CD4-positive, alpha-beta memory T cell (primary cell): ENCODE measurements around the gene ACTN1. TPM values are rescaled to one million over a fixed set of nuclear protein-coding genes. Genes with fewer than 3 reads are reported as not detected.

Source experiments
- CTCF ChIA-PET: fragments of 350-600 bp; sonication (Branson Sonifier 250); formaldehyde crosslinking; loops from one replicate; lab custom pipeline; 2021; ENCODE audit warnings: inconsistent platforms; ENCODE audit not compliant: partially characterized antibody; lab: Charles Lee
- POLR2A ChIA-PET: fragments of 350-600 bp; sonication (Branson Sonifier 250); formaldehyde crosslinking; loops from one replicate; lab custom pipeline; 2021; ENCODE audit not compliant: partially characterized antibody; lab: Charles Lee
- DNase-seq, 5 donors: peaks; one replicate each; pipeline versions ENCODE4 v3.0.0 to v3.0.0-alpha.2; 2020 to 2022; ENCODE audit warnings: mixed read lengths in 1 of 5
- H3K27ac ChIP-seq: one replicate; pipeline ENCODE4 v1.7.0; 2013; ENCODE audit warnings: low read depth, low read length
- H3K27me3 ChIP-seq: 2 replicates; pipeline ENCODE4 v1.7.0; 2013; ENCODE audit warnings: mild to moderate bottlenecking, low read length, moderate library complexity; ENCODE audit not compliant: insufficient read depth
- H3K36me3 ChIP-seq: 2 replicates; pipeline ENCODE4 v1.7.0; 2013; ENCODE audit warnings: mild to moderate bottlenecking, low read length, moderate library complexity; ENCODE audit not compliant: insufficient read depth
- H3K4me1 ChIP-seq: 2 replicates; pipeline ENCODE4 v1.7.0; 2013; ENCODE audit warnings: mild to moderate bottlenecking, low read length, moderate library complexity; ENCODE audit not compliant: insufficient read depth
- H3K4me3 ChIP-seq, 2 donors: one replicate each; pipeline ENCODE4 v1.7.0; 2013; ENCODE audit warnings: low read length in 2 of 2, mild to moderate bottlenecking in 1 of 2
- H3K9me3 ChIP-seq, 2 donors: one replicate each; pipeline ENCODE4 v1.7.0; 2013; ENCODE audit warnings: low read length in 2 of 2, control low read depth in 1 of 2; ENCODE audit not compliant: control insufficient read depth in 1 of 2
- H3K27ac Mint-ChIP-seq, 7 donors: one replicate each; pipeline ENCODE4 v1.8.0; 2020 to 2021; ENCODE audit warnings: mixed read lengths in 7 of 7, mild to moderate bottlenecking in 6 of 7, inconsistent platforms in 3 of 7, moderate library complexity in 3 of 7
- H3K27me3 Mint-ChIP-seq, 2 donors: one replicate each; pipeline ENCODE4 v1.8.0; 2020 to 2021; ENCODE audit warnings: mixed read lengths in 2 of 2
- H3K36me3 Mint-ChIP-seq, 2 donors: one replicate each; pipeline ENCODE4 v1.8.0; 2020 to 2021; ENCODE audit warnings: mixed read lengths in 2 of 2, inconsistent platforms in 1 of 2, mild to moderate bottlenecking in 1 of 2
- H3K4me1 Mint-ChIP-seq, 4 donors: one replicate each; pipeline ENCODE4 v1.8.0; 2020 to 2021; ENCODE audit warnings: mixed read lengths in 4 of 4, mild to moderate bottlenecking in 1 of 4
- H3K4me3 Mint-ChIP-seq, 8 donors: one replicate each; pipeline ENCODE4 v1.8.0; 2020 to 2021; ENCODE audit warnings: mixed read lengths in 8 of 8, mild to moderate bottlenecking in 7 of 8, moderate library complexity in 6 of 8, inconsistent platforms in 3 of 8
- H3K9me3 Mint-ChIP-seq, 8 donors: one replicate each; pipeline ENCODE4 v1.8.0; 2020 to 2021; ENCODE audit warnings: mixed read lengths in 8 of 8, mild to moderate bottlenecking in 5 of 8, inconsistent platforms in 3 of 8, moderate library complexity in 1 of 8
- intact Hi-C: fragments of 100-400 bp; cut with micrococcal nuclease; formaldehyde crosslinking; loops from one replicate; pipeline ENCODE4 v1.15.1; 2023
- polyA plus RNA-seq, 2 donors: library from polyadenylated mRNA; unstranded; fragments of 300-500 nt; fragmentation: Illumina TruSeq; gene quantifications; one replicate each; pipeline ENCODE4 v1.2.3, GENCODE V29; 2021
- total RNA-seq, 2 experiments: library from RNA; stranded (reverse); gene quantifications; one replicate each; pipeline ENCODE4 v1.2.3, GENCODE V29; 2021

Gene ACTN1
- total and polyA plus RNA-seq, 4 experiments from 2014 or later = 33.6 to 75.1 (median 67.0) TPM

- intact Hi-C loops = no loop called here
- Mint-ChIP-seq H3K27ac (peak overlapping the region in 2 of 7 donors; percentile 10 to 68), H3K4me1 (peaks cover 5 to 7% (median 6%) of the 10 kb centered on the region in 4 donors), H3K4me3 (no peak overlapping the region), H3K36me3 (no peaks in the 10 kb centered on the region), H3K9me3 (no peaks in the 10 kb centered on the region), H3K27me3 (no peaks in the 10 kb centered on the region)
- H3K27me3 ChIP-seq = no peaks in the 10 kb centered on the region
- no peaks in the 10 kb centered on the region for H3K4me1 ChIP-seq
- POLR2A ChIA-PET = no interaction called here
- H3K27ac ChIP-seq = no peak overlapping the region
- H3K36me3 ChIP-seq = no peaks in the 10 kb centered on the region
- no peaks in the 10 kb centered on the region for H3K9me3 ChIP-seq
- CTCF ChIA-PET = interaction anchor here (0.8 to 1.4 kb wide), 2 partner anchors 45 to 76 kb away, joined by 3 to 4 read pairs; no protein-coding TSS in a partner anchor
- no peak overlapping the region for H3K4me3 ChIP-seq
- no peak for DNase-seq
These were observed 8.5 kb upstream of the ACTN1 start for GRCh38 chr14:68987653-68988036.

GRCh38 chr14:68986926-68987652 is 8.0 kb upstream of the ACTN1 start:
- Mint-ChIP-seq H3K4me3 (no peak overlapping the region), H3K9me3 (no peaks in the 10 kb centered on the region), H3K36me3 (no peaks in the 10 kb centered on the region), H3K4me1 (peaks cover 5 to 7% (median 6%) of the 10 kb centered on the region in 4 donors), H3K27ac (peak overlapping the region in 3 of 7 donors; percentile 30 to 68 (median 34)), H3K27me3 (no peaks in the 10 kb centered on the region)
- H3K27ac ChIP-seq = no peak overlapping the region
- H3K4me1 ChIP-seq = no peaks in the 10 kb centered on the region
- no peak for DNase-seq
- H3K9me3 ChIP-seq = no peaks in the 10 kb centered on the region
- H3K27me3 ChIP-seq = no peaks in the 10 kb centered on the region
- intact Hi-C loops = no loop called here
- no peaks in the 10 kb centered on the region for H3K36me3 ChIP-seq
- H3K4me3 ChIP-seq = no peak overlapping the region
- ChIA-PET POLR2A (interaction anchor here (1.0 kb wide), 1 partner anchor 9 kb away, joined by 4 read pairs; no protein-coding TSS in a partner anchor), CTCF (interaction anchor here (0.8 to 2.0 kb wide), 5 partner anchors 15 to 76 kb away, joined by 3 to 11 read pairs (median 4); no protein-coding TSS in a partner anchor)

- H3K27me3 ChIP-seq = no peaks in the 10 kb centered on the region
- peak overlapping the region in 2 of 7 donors; percentile 15 to 51 for H3K27ac Mint-ChIP-seq
- no peaks in the 10 kb centered on the region for H3K4me1 ChIP-seq
- H3K9me3 Mint-ChIP-seq = peaks cover 0 to 2% (median 0%) of the 10 kb centered on the region in 8 donors
- POLR2A ChIA-PET = interaction anchor here (0.6 to 1.0 kb wide), 2 partner anchors 8 to 48 kb away, joined by 3 to 4 read pairs; no protein-coding TSS in a partner anchor
- no peaks in the 10 kb centered on the region for H3K36me3 Mint-ChIP-seq
- intact Hi-C loops = no loop called here
- H3K4me3 ChIP-seq = no peak overlapping the region
- no peaks in the 10 kb centered on the region for H3K36me3 ChIP-seq
- no peak for DNase-seq
- CTCF ChIA-PET = interaction anchor here (1.0 to 2.0 kb wide), 4 partner anchors 16 to 79 kb away, joined by 3 to 11 read pairs (median 4); no protein-coding TSS in a partner anchor
- H3K27ac ChIP-seq = no peak overlapping the region
- H3K9me3 ChIP-seq = no peaks in the 10 kb centered on the region
- H3K4me3 Mint-ChIP-seq = no peak overlapping the region
- H3K4me1 Mint-ChIP-seq = peaks cover 5 to 8% (median 6%) of the 10 kb centered on the region in 4 donors
- H3K27me3 Mint-ChIP-seq = no peaks in the 10 kb centered on the region
These were observed 7.1 kb upstream of the ACTN1 start for GRCh38 chr14:68986225-68986624.

DNA sequence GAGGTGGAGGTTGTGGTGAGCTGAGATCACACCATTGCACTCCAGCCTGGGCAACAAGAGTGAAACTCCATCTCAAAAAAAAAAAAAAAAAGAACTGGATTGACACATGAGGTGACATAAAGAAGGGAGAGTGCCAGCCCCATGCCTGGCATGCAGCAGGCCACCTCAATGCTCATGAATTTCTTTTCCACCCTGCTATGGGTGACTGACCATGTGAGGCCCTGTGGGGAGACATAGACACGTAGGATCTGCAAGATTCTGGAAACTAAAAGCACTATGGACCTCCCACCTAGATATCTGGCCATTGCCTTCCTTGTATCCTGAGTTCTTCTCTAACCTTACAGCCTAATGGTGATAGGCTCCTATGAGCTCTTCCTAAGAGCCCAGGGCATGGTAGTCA is 5.6 kb upstream of the ACTN1 start:
- no peaks in the 10 kb centered on the region for H3K4me1 ChIP-seq
- Mint-ChIP-seq H3K9me3 (peaks cover 0 to 2% (median 0%) of the 10 kb centered on the region in 8 donors), H3K27me3 (no peaks in the 10 kb centered on the region), H3K4me3 (no peak overlapping the region), H3K27ac (peak overlapping the region in 1 of 7 donors; percentile 14), H3K4me1 (peaks cover 9 to 16% (median 11%) of the 10 kb centered on the region in 4 donors), H3K36me3 (peaks cover 0 to 2% of the 10 kb centered on the region in 2 donors)
- no peaks in the 10 kb centered on the region for H3K36me3 ChIP-seq
- no peak for DNase-seq
- POLR2A ChIA-PET = no interaction called here
- intact Hi-C loops = no loop called here
- no peaks in the 10 kb centered on the region for H3K9me3 ChIP-seq
- CTCF ChIA-PET = interaction anchor here (2.0 kb wide), 1 partner anchor 73 kb away, joined by 11 read pairs; no protein-coding TSS in a partner anchor
- no peaks in the 10 kb centered on the region for H3K27me3 ChIP-seq
- H3K4me3 ChIP-seq = no peak overlapping the region
- H3K27ac ChIP-seq = no peak overlapping the region

GRCh38 chr14:68983191-68983590 is 4.1 kb upstream of the ACTN1 start:
- DNase-seq = no peak
- Histone ChIP-seq H3K9me3 (no peaks in the 10 kb centered on the region), H3K27me3 (no peaks in the 10 kb centered on the region), H3K36me3 (no peaks in the 10 kb centered on the region), H3K4me3 (no peak overlapping the region), H3K4me1 (no peaks in the 10 kb centered on the region), H3K27ac (no peak overlapping the region)
- Mint-ChIP-seq H3K4me3 (no peak overlapping the region), H3K27me3 (no peaks in the 10 kb centered on the region), H3K27ac (no peak overlapping the region), H3K9me3 (peaks cover 0 to 2% (median 0%) of the 10 kb centered on the region in 8 donors), H3K4me1 (peaks cover 9 to 16% (median 10%) of the 10 kb centered on the region in 4 donors), H3K36me3 (peaks cover 0 to 2% of the 10 kb centered on the region in 2 donors)
- intact Hi-C loops = no loop called here
- ChIA-PET CTCF (interaction anchor here (0.7 to 1.2 kb wide), 2 partner anchors 19 to 72 kb away, joined by 3 read pairs; no protein-coding TSS in a partner anchor), POLR2A (no interaction called here)

- Histone ChIP-seq H3K9me3 (no peaks in the 10 kb centered on the region), H3K27me3 (no peaks in the 10 kb centered on the region), H3K4me3 (no peak overlapping the region), H3K27ac (no peak overlapping the region), H3K36me3 (no peaks in the 10 kb centered on the region), H3K4me1 (no peaks in the 10 kb centered on the region)
- H3K4me1 Mint-ChIP-seq = peaks cover 9 to 16% (median 10%) of the 10 kb centered on the region in 4 donors
- POLR2A ChIA-PET = interaction anchor here (1.1 kb wide), 1 partner anchor 13 kb away, joined by 3 read pairs; no protein-coding TSS in a partner anchor
- intact Hi-C loops = no loop called here
- H3K27ac Mint-ChIP-seq = no peak overlapping the region
- no peak for DNase-seq
- CTCF ChIA-PET = interaction anchor here (1.2 kb wide), 1 partner anchor 72 kb away, joined by 3 read pairs; no protein-coding TSS in a partner anchor
- H3K4me3 Mint-ChIP-seq = no peak overlapping the region
- peaks cover 0 to 2% of the 10 kb centered on the region in 2 donors for H3K36me3 Mint-ChIP-seq
- H3K9me3 Mint-ChIP-seq = peaks cover 0 to 2% (median 0%) of the 10 kb centered on the region in 8 donors
- no peaks in the 10 kb centered on the region for H3K27me3 Mint-ChIP-seq
These were observed 3.5 kb upstream of the ACTN1 start for GRCh38 chr14:68982581-68982980.

- Mint-ChIP-seq H3K27ac (peak overlapping the region in 3 of 7 donors; percentile 30 to 69 (median 34)), H3K27me3 (no peaks in the 10 kb centered on the region), H3K4me1 (peaks cover 16 to 26% (median 19%) of the 10 kb centered on the region in 4 donors), H3K36me3 (peaks cover 0 to 2% of the 10 kb centered on the region in 2 donors), H3K9me3 (peaks cover 0 to 2% (median 0%) of the 10 kb centered on the region in 8 donors), H3K4me3 (peak overlapping the region in 1 of 8 donors; percentile 47)
- no peaks in the 10 kb centered on the region for H3K9me3 ChIP-seq
- H3K4me3 ChIP-seq = no peak overlapping the region
- intact Hi-C loops = loop anchor here (1.0 kb wide), 1 partner anchor 70 kb away; no protein-coding TSS in a partner anchor
- H3K36me3 ChIP-seq = no peaks in the 10 kb centered on the region
- no peak for DNase-seq
- no peak overlapping the region for H3K27ac ChIP-seq
- H3K4me1 ChIP-seq = peaks cover 10% of the 10 kb centered on the region
- POLR2A ChIA-PET = interaction anchor here (1.1 kb wide), 1 partner anchor 12 kb away, joined by 3 read pairs; no protein-coding TSS in a partner anchor
- no peaks in the 10 kb centered on the region for H3K27me3 ChIP-seq
- CTCF ChIA-PET = interaction anchor here (0.8 kb wide), 1 partner anchor 9 kb away, joined by 3 read pairs; no protein-coding TSS in a partner anchor
These were observed 2.5 kb upstream of the ACTN1 start for GRCh38 chr14:68981539-68981976.
